Trophoblast cell (in vitro differentiated cells and primary cell): Measurements from ENCODE around the gene OPTN.
"Not testable (repeated sequence)": the region's sequence is repeated elsewhere in the genome, so short reads cannot be mapped to it uniquely, and the experiment has no call there.

ENCODE experiments used
- DNase-seq, 2 donors: peaks; one replicate each; pipeline ENCODE4 v3.0.0-alpha.2; 2016
- H2AFZ ChIP-seq: 2 replicates; pipeline ENCODE4 v1.6.1; 2013; ENCODE audit warnings: low read length, moderate library complexity, mild to moderate bottlenecking; ENCODE audit not compliant: insufficient read depth, poor library complexity
- H2AK5ac ChIP-seq: 2 replicates; pipeline ENCODE4 v1.6.1; 2013; ENCODE audit warnings: mild to moderate bottlenecking, low read length
- H2BK120ac ChIP-seq: 2 replicates; pipeline ENCODE4 v1.6.1; 2013; ENCODE audit warnings: low read length, mild to moderate bottlenecking, moderate library complexity; ENCODE audit not compliant: insufficient read depth, poor library complexity
- H2BK12ac ChIP-seq: 2 replicates; pipeline ENCODE4 v1.6.1; 2013; ENCODE audit warnings: mild to moderate bottlenecking, low read length, moderate library complexity
- H2BK5ac ChIP-seq: 2 replicates; pipeline ENCODE4 v1.6.1; 2013; ENCODE audit warnings: low read length, low read depth, moderate library complexity, mild to moderate bottlenecking; ENCODE audit not compliant: poor library complexity
- H3K14ac ChIP-seq: 2 replicates; pipeline ENCODE4 v1.6.1; 2013; ENCODE audit warnings: mild to moderate bottlenecking, low read length
- H3K18ac ChIP-seq: 2 replicates; pipeline ENCODE4 v1.6.1; 2013; ENCODE audit warnings: mild to moderate bottlenecking, low read length
- H3K23ac ChIP-seq: 2 replicates; pipeline ENCODE4 v1.6.1; 2013; ENCODE audit warnings: low read length
- H3K27ac ChIP-seq: 2 replicates; pipeline ENCODE4 v1.5.1; 2013; ENCODE audit warnings: low read depth, mild to moderate bottlenecking, inconsistent platforms, low read length, moderate library complexity
- H3K27me3 ChIP-seq: 2 replicates; pipeline ENCODE4 v1.6.1; 2013; ENCODE audit warnings: inconsistent platforms, mild to moderate bottlenecking, low read length, moderate library complexity; ENCODE audit not compliant: insufficient read depth
- H3K36me3 ChIP-seq, 2 experiments: 1 replicate in 1 of 2; 2 replicates in 1 of 2; pipeline ENCODE4 v1.6.1; 2013; ENCODE audit warnings: low read length in 2 of 2, mild to moderate bottlenecking in 2 of 2, moderate library complexity in 1 of 2; ENCODE audit not compliant: insufficient read depth in 2 of 2, control insufficient read depth in 1 of 2
- H3K4ac ChIP-seq: 2 replicates; pipeline ENCODE4 v1.6.1; 2013; ENCODE audit warnings: low read depth, mild to moderate bottlenecking, low read length, moderate library complexity
- H3K4me1 ChIP-seq, 2 experiments: 1 replicate in 1 of 2; 2 replicates in 1 of 2; pipeline ENCODE4 v1.6.1; 2013; ENCODE audit warnings: low read length in 2 of 2, mild to moderate bottlenecking in 2 of 2, moderate library complexity in 1 of 2; ENCODE audit not compliant: insufficient read depth in 2 of 2, control insufficient read depth in 1 of 2
- H3K4me2 ChIP-seq: 2 replicates; pipeline ENCODE4 v1.6.1; 2013; ENCODE audit warnings: inconsistent platforms, mild to moderate bottlenecking, low read length, moderate library complexity
- H3K4me3 ChIP-seq: 2 replicates; pipeline ENCODE4 v1.5.1; 2013; ENCODE audit warnings: mild to moderate bottlenecking, low read depth, low read length, inconsistent platforms
- H3K79me1 ChIP-seq: one replicate; pipeline ENCODE4 v1.6.1; 2013; ENCODE audit warnings: low read length
- H3K79me2 ChIP-seq: 2 replicates; pipeline ENCODE4 v1.6.1; 2013; ENCODE audit warnings: low read length, mild to moderate bottlenecking; ENCODE audit not compliant: control insufficient read depth, insufficient read depth, poor library complexity
- H3K9ac ChIP-seq: 2 replicates; pipeline ENCODE4 v1.6.1; 2013; ENCODE audit warnings: mild to moderate bottlenecking, low read length
- H3K9me3 ChIP-seq: 2 replicates; pipeline ENCODE4 v1.6.1; 2013; ENCODE audit warnings: low read depth, mild to moderate bottlenecking, control low read depth, inconsistent platforms, low read length; ENCODE audit not compliant: insufficient read depth
- H4K12ac ChIP-seq: 2 replicates; pipeline ENCODE4 v1.6.1; 2013; ENCODE audit warnings: low read depth, mild to moderate bottlenecking, low read length, moderate library complexity
- H4K8ac ChIP-seq: 2 replicates; pipeline ENCODE4 v1.6.1; 2013; ENCODE audit warnings: low read depth, mild to moderate bottlenecking, low read length, moderate library complexity
- H4K91ac ChIP-seq: one replicate; pipeline ENCODE4 v1.6.1; 2013; ENCODE audit warnings: low read depth, mild to moderate bottlenecking, low read length, moderate library complexity
- WGBS: extraction: QIAGEN DNeasy Blood & Tissue Kit; methylation state at CpG from one replicate; pipeline ENCODE4 v1.1.7; 2013; ENCODE audit warnings: missing lambda C conversion rate; ENCODE audit not compliant: insufficient read length, insufficient coverage; ENCODE audit errors: extremely low coverage; 5-methylcytosine and 5-hydroxymethylcytosine counted together

OPTN gene

GRCh38 chr10:13146379-13146778, 46.4 kb downstream of the OPTN start:
- no peak overlapping the region for H4K91ac ChIP-seq
- WGBS, result no CpG with 5 or more reads among the region's 1 CpG
- no peak overlapping the region for H3K9ac ChIP-seq

GRCh38 chr10:13147161-13147560, 47.2 kb downstream of the OPTN start:
- H3K27ac ChIP-seq, result no peak overlapping the region
- H4K8ac ChIP-seq, result no peak overlapping the region
- peaks cover 4 to 8% of the 10 kb centered on the region in 2 experiments for H3K4me1 ChIP-seq
- no peak overlapping the region for H3K4ac ChIP-seq
- no peak overlapping the region for H3K9ac ChIP-seq
- no peak overlapping the region for H2AFZ ChIP-seq
- peaks cover 1% of the 10 kb centered on the region for H3K9me3 ChIP-seq
- no peak overlapping the region for H2BK5ac ChIP-seq
- H3K79me2 ChIP-seq, result no peaks in the 10 kb centered on the region
- H3K14ac ChIP-seq, result no peak overlapping the region
- H4K91ac ChIP-seq, result no peak overlapping the region
- peak overlapping the region; percentile 30 for H2BK12ac ChIP-seq
- H3K36me3 ChIP-seq, result peaks cover 0 to 5% of the 10 kb centered on the region in 2 experiments
- H3K23ac ChIP-seq, result no peak overlapping the region
- no peak overlapping the region for H3K4me3 ChIP-seq
- peaks cover 2% of the 10 kb centered on the region for H3K79me1 ChIP-seq
- DNase-seq, result no peak
- H3K27me3 ChIP-seq, result no peaks in the 10 kb centered on the region
- no peak overlapping the region for H2BK120ac ChIP-seq
- no peak overlapping the region for H3K18ac ChIP-seq
- no peak overlapping the region for H3K4me2 ChIP-seq
- H4K12ac ChIP-seq, result no peak overlapping the region
- H2AK5ac ChIP-seq, result no peak overlapping the region

More at GRCh38 chr10:13146379-13146778, 46.4 kb downstream of the OPTN start:
- no peak overlapping the region for H3K18ac ChIP-seq
- peaks cover 1% of the 10 kb centered on the region for H3K9me3 ChIP-seq
- H3K4ac ChIP-seq, result no peak overlapping the region
- no peak overlapping the region for H2AK5ac ChIP-seq
- no peak overlapping the region for H3K27ac ChIP-seq
- DNase-seq, result peak; percentile 92 to 95
- no peak overlapping the region for H2BK12ac ChIP-seq
- H3K4me1 ChIP-seq, result peaks cover 8 to 11% of the 10 kb centered on the region in 2 experiments
- no peaks in the 10 kb centered on the region for H3K27me3 ChIP-seq
- H3K79me2 ChIP-seq, result no peaks in the 10 kb centered on the region
- no peak overlapping the region for H3K4me2 ChIP-seq
- H4K8ac ChIP-seq, result no peak overlapping the region
- peaks cover 5% of the 10 kb centered on the region for H3K79me1 ChIP-seq
- H2AFZ ChIP-seq, result no peak overlapping the region
- no peak overlapping the region for H2BK120ac ChIP-seq
- H4K12ac ChIP-seq, result no peak overlapping the region
- H3K36me3 ChIP-seq, result peaks cover 0 to 8% of the 10 kb centered on the region in 2 experiments
- H3K4me3 ChIP-seq, result no peak overlapping the region
- no peak overlapping the region for H2BK5ac ChIP-seq
- H3K14ac ChIP-seq, result no peak overlapping the region
- H3K23ac ChIP-seq, result no peak overlapping the region

- Histone ChIP-seq H4K8ac (peak overlapping the region; percentile 28), H3K4me2 (peak overlapping the region; percentile 38), H2AK5ac (no peak overlapping the region), H4K12ac (no peak overlapping the region), H3K36me3 (no peaks in the 10 kb centered on the region), H2AFZ (no peak overlapping the region), H3K27me3 (no peaks in the 10 kb centered on the region), H2BK120ac (peak overlapping the region; percentile 76), H3K9ac (no peak overlapping the region), H3K79me2 (no peaks in the 10 kb centered on the region), H3K79me1 (peaks cover 11% of the 10 kb centered on the region), H3K4me3 (no peak overlapping the region), H3K27ac (peak overlapping the region; percentile 93), H2BK12ac (no peak overlapping the region), H3K23ac (no peak overlapping the region), H3K4me1 (peaks cover 4 to 9% of the 10 kb centered on the region in 2 experiments), H4K91ac (peak overlapping the region; percentile 24), H3K4ac (no peak overlapping the region), H3K9me3 (no peaks in the 10 kb centered on the region), H3K14ac (no peak overlapping the region), H2BK5ac (peak overlapping the region; percentile 40), H3K18ac (no peak overlapping the region)
- DNase-seq, result peak; percentile 30 to 80
- WGBS, result no CpG with 5 or more reads among the region's 3 CpGs
Measured at GRCh38 chr10:13152296-13152695, 52.3 kb downstream of the OPTN start.

- not testable (repeated sequence) for H3K4me2 ChIP-seq, H3K36me3 ChIP-seq, H3K4me1 ChIP-seq, DNase-seq, H3K27me3 ChIP-seq, H3K79me2 ChIP-seq, H2BK12ac ChIP-seq, H3K4ac ChIP-seq, H3K9me3 ChIP-seq, H3K4me3 ChIP-seq, H3K18ac ChIP-seq, H3K23ac ChIP-seq, H2AFZ ChIP-seq, H4K8ac ChIP-seq, H3K9ac ChIP-seq, H2BK5ac ChIP-seq, H4K91ac ChIP-seq, H2AK5ac ChIP-seq, H3K27ac ChIP-seq, H4K12ac ChIP-seq, H3K14ac ChIP-seq, H2BK120ac ChIP-seq
- WGBS, result no CpG with 5 or more reads among the region's 4 CpGs
- H3K79me1 ChIP-seq, result peaks cover 11% of the 10 kb centered on the region
Measured at GRCh38 chr10:13155860-13156259, 55.9 kb downstream of the OPTN start.
